Kidney (tissue), 14 donors: ENCODE data around the gene SLC7A8. TPM values are rescaled to one million over a fixed set of nuclear protein-coding genes. Genes with fewer than 3 reads are reported as not detected.

Experiments used
- DNase-seq, 5 donors: peaks; one replicate each; pipeline ENCODE4 v3.0.0-alpha.2; 2013 to 2020
- FAIRE-seq: peaks from 2 replicates; lab custom pipeline; 2012; peaks lifted over from hg19 to GRCh38; lab: Jason Lieb, UNC
- H3K27ac ChIP-seq, 2 donors: one replicate each; pipeline ENCODE4 v1.7.0; 2013; ENCODE audit warnings: low read depth in 2 of 2, low read length in 2 of 2, inconsistent platforms in 1 of 2
- H3K27me3 ChIP-seq: one replicate; pipeline ENCODE4 v1.7.1; 2013; ENCODE audit warnings: low read length, inconsistent platforms; ENCODE audit not compliant: control insufficient read depth, insufficient read depth
- H3K36me3 ChIP-seq, 3 donors: one replicate each; pipeline versions ENCODE4 v1.7.0 to v1.7.1; 2013; ENCODE audit warnings: low read length in 3 of 3, control low read depth in 1 of 3, inconsistent platforms in 1 of 3; ENCODE audit not compliant: insufficient read depth in 3 of 3, control insufficient read depth in 2 of 3
- H3K4me1 ChIP-seq, 3 donors: one replicate each; pipeline versions ENCODE4 v1.7.0 to v1.7.1; 2013; ENCODE audit warnings: low read length in 3 of 3, inconsistent platforms in 1 of 3, low read depth in 1 of 3; ENCODE audit not compliant: control insufficient read depth in 2 of 3, insufficient read depth in 2 of 3
- H3K4me3 ChIP-seq, 3 donors: one replicate each; pipeline versions ENCODE4 v1.7.0 to v1.8.1; 2013; ENCODE audit warnings: low read length in 3 of 3, control low read depth in 1 of 3, inconsistent platforms in 1 of 3
- H3K9ac ChIP-seq, 3 donors: one replicate each; pipeline versions ENCODE4 v1.7.0 to v1.7.1; 2013; ENCODE audit warnings: low read length in 3 of 3, control low read depth in 1 of 3, inconsistent platforms in 1 of 3
- H3K9me3 ChIP-seq, 3 donors: one replicate each; pipeline versions ENCODE4 v1.7.0 to v1.7.1; 2013; ENCODE audit warnings: low read length in 3 of 3, control low read depth in 1 of 3, inconsistent platforms in 1 of 3; ENCODE audit not compliant: control insufficient read depth in 2 of 3, insufficient read depth in 1 of 3
- CTCF ChIP-seq: IDR thresholded peaks from 3 replicates; pipeline ENCODE4 v1.5.1; 2012; ENCODE audit warnings: mild to moderate bottlenecking, moderate library complexity, borderline replicate concordance; ENCODE audit not compliant: insufficient read depth; ENCODE audit errors: extremely low read depth
- intact Hi-C: fragments of 100-400 bp; cut with DNase I; formaldehyde crosslinking; loops from one replicate; pipeline ENCODE4 v1.11.1; 2022
- polyA plus RNA-seq: library from polyadenylated mRNA; stranded (reverse); fragments of 350-450 nt; fragmentation: Illumina TruSeq; extraction: RNeasy Lipid Tissue Mini Kit (QIAGEN cat#74804); gene quantifications from one replicate; pipeline ENCODE4 v1.2.3, GENCODE V29; 2014; ENCODE audit warnings: low read depth, low replicate concordance; ENCODE audit not compliant: insufficient read depth
- total RNA-seq: library from RNA; stranded (reverse); fragmentation: NEBNext Ultra II Directional; extraction: Animal tissue kit (Norgen Biotek cat#: 25700); gene quantifications from one replicate; pipeline ENCODE4 v1.2.1, GENCODE V29; 2021
- donor health status: control.
- donor health status: control.
- donor health status: control.
- donor health status: control.
- donor health status: control.
- donor health status: DM: yes; HTN: yes; CAD: no.
- donor health status: Normal renal cell carcinoma (clear cell type).

The SLC7A8 gene
- total and polyA plus RNA-seq, 2 donors from 2014 or later = 22.9 to 210 TPM

DNA sequence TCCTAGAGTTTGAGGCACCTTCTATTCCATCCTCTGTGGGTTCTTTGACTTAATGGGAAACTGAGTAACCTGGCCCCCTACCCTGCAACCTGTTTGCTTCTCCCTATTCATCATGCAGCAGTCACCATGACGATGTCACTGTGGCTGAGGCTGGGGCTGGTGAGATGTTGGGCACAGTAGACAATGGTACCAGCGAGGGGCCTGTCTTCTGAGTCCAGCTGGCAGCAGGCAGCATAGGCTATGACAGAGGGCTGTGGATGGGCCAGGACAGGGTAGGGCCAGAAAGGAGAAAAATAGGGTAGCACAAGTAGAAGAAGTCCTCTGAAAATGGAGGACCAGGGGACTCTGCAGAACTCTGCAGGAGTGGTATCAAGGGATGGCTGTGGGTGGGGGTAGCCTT lies 80.7 kb downstream of the SLC7A8 start:
- H3K27me3 ChIP-seq = no peaks in the 10 kb centered on the region
- TF ChIP-seq CTCF = no peak
- intact Hi-C loops = no loop called here
- peaks cover 4 to 5% (median 5%) of the 10 kb centered on the region in 3 donors for H3K36me3 ChIP-seq
- no peaks in the 10 kb centered on the region for H3K9me3 ChIP-seq
- H3K27ac ChIP-seq = no peak overlapping the region
- DNase-seq (no peak), FAIRE-seq (no peak)
- H3K4me1 ChIP-seq = no peaks in the 10 kb centered on the region
- no peak overlapping the region for H3K4me3 ChIP-seq
- no peak overlapping the region for H3K9ac ChIP-seq

GRCh38 chr14:23101986-23102625 lies 81.4 kb downstream of the SLC7A8 start:
- FAIRE-seq (no peak), DNase-seq (no peak)
- no peaks in the 10 kb centered on the region for H3K9me3 ChIP-seq
- H3K9ac ChIP-seq = no peak overlapping the region
- H3K4me1 ChIP-seq = no peaks in the 10 kb centered on the region
- H3K27me3 ChIP-seq = no peaks in the 10 kb centered on the region
- H3K27ac ChIP-seq = no peak overlapping the region
- TF ChIP-seq CTCF = no peak
- H3K4me3 ChIP-seq = no peak overlapping the region
- intact Hi-C loops = no loop called here
- H3K36me3 ChIP-seq = peaks cover 5 to 8% (median 7%) of the 10 kb centered on the region in 3 donors

DNA sequence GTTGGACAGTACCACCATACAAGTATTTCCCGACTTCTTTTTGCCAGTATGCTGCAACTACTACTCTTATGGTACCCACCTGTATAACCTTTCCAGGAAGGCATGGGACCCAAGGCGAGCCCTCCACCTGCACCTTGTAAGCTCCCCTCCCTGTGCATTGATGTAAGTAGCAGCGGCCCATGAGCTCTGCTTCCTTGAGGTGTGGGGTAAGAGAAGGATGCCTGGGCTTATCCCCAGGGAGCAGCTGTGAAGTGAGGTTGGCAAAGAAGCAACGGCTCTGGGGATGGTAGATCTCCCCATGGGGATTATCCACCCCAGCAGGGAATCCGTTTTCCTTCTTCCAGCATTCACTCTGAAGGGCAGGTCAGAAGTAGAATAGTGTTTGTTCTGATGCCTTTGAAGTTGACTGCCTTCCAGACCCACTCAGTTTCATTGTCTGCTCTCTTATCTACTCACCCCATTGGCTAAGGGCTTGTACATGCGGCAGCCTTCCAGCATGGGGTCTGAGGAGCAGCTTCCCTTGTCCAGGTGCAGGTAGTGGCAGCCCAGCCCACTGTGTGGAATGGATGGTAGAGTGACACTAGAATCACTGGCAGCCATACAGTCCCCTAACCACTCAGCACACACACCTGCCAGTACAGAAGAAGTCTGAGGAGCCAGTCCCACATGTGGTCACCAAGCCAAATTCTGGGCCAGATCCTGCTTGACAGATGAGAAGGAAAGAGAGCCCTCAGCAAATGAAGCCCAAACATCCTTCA lies 82.1 kb downstream of the SLC7A8 start:
- intact Hi-C loops = no loop called here
- FAIRE-seq = no peak
- no peaks in the 10 kb centered on the region for H3K27me3 ChIP-seq
- no peak overlapping the region for H3K9ac ChIP-seq
- H3K9me3 ChIP-seq = no peaks in the 10 kb centered on the region
- DNase-seq = no peak
- no peak overlapping the region for H3K4me3 ChIP-seq
- no peak overlapping the region for H3K27ac ChIP-seq
- no peak for TF ChIP-seq CTCF
- peaks cover 5 to 8% (median 7%) of the 10 kb centered on the region in 3 donors for H3K36me3 ChIP-seq
- peaks cover 0 to 2% (median 0%) of the 10 kb centered on the region in 3 donors for H3K4me1 ChIP-seq
